ENCODE data around the gene RAB11FIP4. TPM values are rescaled to one million over a fixed set of nuclear protein-coding genes. Genes with fewer than 3 reads are reported as not detected.

RAB11FIP4 gene
- total RNA-seq, 1 donor: 0.09 TPM

DNA sequence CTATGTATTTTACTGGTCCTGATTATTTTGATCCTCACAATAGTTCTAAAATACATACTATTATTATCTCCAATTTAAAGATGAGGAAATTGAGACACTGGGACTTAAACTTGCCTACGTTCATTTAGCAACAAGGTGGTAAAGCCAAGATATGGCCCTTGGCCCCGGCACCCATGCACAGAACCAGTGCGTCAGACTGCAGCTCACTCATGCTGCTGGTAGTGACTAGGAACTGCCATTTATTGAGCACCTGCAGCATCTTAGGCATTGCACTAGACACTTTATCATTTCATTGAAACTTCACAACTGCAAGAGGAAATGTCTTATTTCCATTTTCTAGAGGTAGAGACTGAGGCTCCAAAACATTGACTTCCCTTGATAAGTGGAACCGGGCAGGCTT lies 93.3 kb downstream of the RAB11FIP4 start:
- no peak for TF ChIP-seq CTCF (IDR thresholded peaks at IDR 0.05; ENCODE audit: insufficient read depth, low read length)
- no peak overlapping the region for H3K4me3 ChIP-seq (ENCODE audit: low read depth, low read length)
- no peak for DNase-seq (ENCODE audit: low read depth)

DNA sequence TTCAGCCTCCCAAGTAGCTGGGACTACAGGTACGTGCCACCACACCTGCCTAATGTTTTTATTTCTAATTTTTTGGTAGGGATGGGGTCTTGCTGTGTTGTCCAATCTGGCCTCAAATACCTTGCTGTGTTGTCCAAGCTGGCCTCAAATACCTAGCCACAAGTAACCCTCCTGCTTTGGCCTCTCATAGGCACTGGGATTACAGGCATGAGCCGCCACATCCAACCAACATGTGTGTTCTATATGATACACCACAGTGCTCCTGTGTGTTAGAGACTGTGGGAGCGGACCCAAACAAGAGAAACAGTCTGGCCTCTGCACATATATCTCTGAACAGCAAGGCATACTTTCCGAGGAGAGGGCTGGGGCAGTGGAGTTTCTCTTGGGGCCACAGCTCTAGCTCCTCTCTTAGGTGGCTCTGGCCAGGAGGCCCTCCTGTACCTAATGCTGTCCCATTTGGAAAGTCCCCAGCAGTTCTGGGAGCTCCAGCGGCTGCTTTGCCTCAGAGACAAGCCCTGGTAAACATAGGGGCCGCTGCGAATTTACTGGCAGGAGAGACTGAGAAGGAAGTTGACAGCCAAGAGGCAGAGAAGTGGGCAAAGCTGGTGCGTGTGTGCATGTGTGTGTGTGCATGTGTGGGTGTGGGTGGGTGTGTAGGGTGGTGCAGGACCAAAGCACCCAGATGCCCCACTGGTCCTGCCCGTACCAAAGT lies 95.0 kb downstream of the RAB11FIP4 start:
- H3K4me3 ChIP-seq (ENCODE audit: low read depth, low read length): no peak overlapping the region
- TF ChIP-seq CTCF (IDR thresholded peaks at IDR 0.05; ENCODE audit: insufficient read depth, low read length): no peak
- no peak for DNase-seq (ENCODE audit: low read depth)

- DNase-seq (ENCODE audit: low read depth): no peak
- H3K4me3 ChIP-seq (ENCODE audit: low read depth, low read length): peak overlapping the region; percentile 37
- no peak for TF ChIP-seq CTCF (IDR thresholded peaks at IDR 0.05; ENCODE audit: insufficient read depth, low read length)
Observed at GRCh38 chr17:31487063-31487647, 95.7 kb downstream of the RAB11FIP4 start.

DNA sequence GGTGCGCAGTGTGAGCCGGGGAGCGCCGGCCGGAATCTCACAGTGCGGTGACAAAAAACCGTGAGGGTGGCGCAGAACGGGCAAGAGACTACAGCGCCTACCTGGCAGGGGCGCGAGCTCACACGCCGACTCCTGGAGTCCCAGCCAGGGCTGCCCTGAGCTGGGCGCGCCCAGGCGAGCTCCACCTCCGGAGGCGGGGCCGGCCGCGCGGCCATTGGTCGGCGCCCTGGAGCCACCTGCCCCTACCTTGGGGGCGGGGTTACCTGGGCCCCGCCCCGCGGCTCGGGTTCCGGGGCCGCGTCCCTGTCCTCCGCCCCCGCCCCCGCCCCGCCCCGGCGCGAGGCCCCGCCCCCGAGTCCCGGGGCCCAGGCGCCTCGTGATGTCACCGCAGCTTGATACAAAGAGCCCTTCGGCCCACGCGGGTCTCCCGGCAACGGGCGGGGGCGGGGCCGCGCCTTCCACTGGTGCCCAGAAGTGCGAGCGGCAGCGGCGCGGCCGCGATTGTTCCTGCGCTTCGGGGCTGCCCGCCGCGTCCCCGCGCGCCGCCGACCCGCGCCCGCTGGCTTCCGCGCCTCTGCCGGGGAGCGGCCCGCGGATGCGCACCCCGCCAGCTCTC lies 96.3 kb downstream of the RAB11FIP4 start:
- peak; percentile 11 for DNase-seq (ENCODE audit: low read depth)
- peak overlapping the region; percentile 48 for H3K4me3 ChIP-seq (ENCODE audit: low read depth, low read length)
- TF ChIP-seq CTCF (IDR thresholded peaks at IDR 0.05; ENCODE audit: insufficient read depth, low read length): no peak

- peak overlapping the region; percentile 35 for H3K4me3 ChIP-seq (ENCODE audit: low read depth, low read length)
- no peak for DNase-seq (ENCODE audit: low read depth)
- TF ChIP-seq CTCF (IDR thresholded peaks at IDR 0.05; ENCODE audit: insufficient read depth, low read length): no peak
Observed at GRCh38 chr17:31488264-31488981, 96.9 kb downstream of the RAB11FIP4 start.

GRCh38 chr17:31488982-31489294 lies 97.5 kb downstream of the RAB11FIP4 start:
- TF ChIP-seq CTCF (IDR thresholded peaks at IDR 0.05; ENCODE audit: insufficient read depth, low read length): no peak
- DNase-seq (ENCODE audit: low read depth): no peak
- no peak overlapping the region for H3K4me3 ChIP-seq (ENCODE audit: low read depth, low read length)

Data from fibroblast of the aortic adventitia (primary cell).